Osteoblast (primary cell): ENCODE results near the gene CROCC2. TPM values are rescaled to one million over a fixed set of nuclear protein-coding genes. Genes with fewer than 3 reads are reported as not detected.

Experiments used
- DNase-seq: peaks from one replicate; pipeline ENCODE4 v3.0.0; 2011; ENCODE audit warnings: low spot score, mixed read lengths; ENCODE audit not compliant: insufficient read length; ENCODE audit errors: missing footprints
- H2AFZ ChIP-seq: 2 replicates; pipeline ENCODE4 v1.6.0; 2011; ENCODE audit warnings: mild to moderate bottlenecking, low read length
- H3K27ac ChIP-seq: 2 replicates; pipeline ENCODE4 v1.5.1; 2011; ENCODE audit warnings: mild to moderate bottlenecking, low read depth, low read length, moderate library complexity
- H3K27me3 ChIP-seq: 2 replicates; pipeline ENCODE4 v1.6.0; 2012; ENCODE audit warnings: mild to moderate bottlenecking, control low read depth, inconsistent platforms, low read length, moderate library complexity; ENCODE audit not compliant: insufficient read depth
- H3K36me3 ChIP-seq: 2 replicates; pipeline ENCODE4 v1.5.1; 2011; ENCODE audit warnings: mild to moderate bottlenecking, low read length, control low read depth, moderate library complexity; ENCODE audit not compliant: insufficient read depth
- H3K4me1 ChIP-seq: 2 replicates; pipeline ENCODE4 v1.5.1; 2011; ENCODE audit warnings: mild to moderate bottlenecking, low read length, control low read depth, moderate library complexity; ENCODE audit not compliant: insufficient read depth
- H3K4me2 ChIP-seq: 2 replicates; pipeline ENCODE4 v1.6.0; 2011; ENCODE audit warnings: mild to moderate bottlenecking, low read length; ENCODE audit not compliant: insufficient read depth
- H3K4me3 ChIP-seq: fragments of 200-600 bp; sonication (generic); 3 replicates; pipeline ENCODE4 v1.5.1; 2012; ENCODE audit warnings: mild to moderate bottlenecking, low read length, inconsistent platforms; ENCODE audit not compliant: insufficient read depth
- H3K79me2 ChIP-seq: 2 replicates; pipeline ENCODE4 v1.6.0; 2012; ENCODE audit warnings: mild to moderate bottlenecking, low read length, control low read depth, inconsistent platforms; ENCODE audit not compliant: insufficient read depth
- H3K9me3 ChIP-seq: 2 replicates; pipeline ENCODE4 v1.5.1; 2011; ENCODE audit warnings: low read depth, low read length, control low read depth
- H4K20me1 ChIP-seq: 2 replicates; pipeline ENCODE4 v1.6.0; 2012; ENCODE audit warnings: mild to moderate bottlenecking, low read length, control low read depth; ENCODE audit not compliant: insufficient read depth
- total RNA-seq: library from RNA; depleted of rRNA; stranded (reverse); fragments of >200 nt; gene quantifications from 2 replicates; pipeline ENCODE4 v1.2.3, GENCODE V29; 2012
- TF ChIP-seq, protein P1 (sequence below): IDR thresholded peaks from 2 replicates; pipeline ENCODE4 v1.5.1; 2011; ENCODE audit warnings: mild to moderate bottlenecking, low read depth, low read length, moderate library complexity; ENCODE audit errors: extremely low read depth

CROCC2 gene
- total RNA-seq, 1 donor = under 0.01 TPM

DNA sequence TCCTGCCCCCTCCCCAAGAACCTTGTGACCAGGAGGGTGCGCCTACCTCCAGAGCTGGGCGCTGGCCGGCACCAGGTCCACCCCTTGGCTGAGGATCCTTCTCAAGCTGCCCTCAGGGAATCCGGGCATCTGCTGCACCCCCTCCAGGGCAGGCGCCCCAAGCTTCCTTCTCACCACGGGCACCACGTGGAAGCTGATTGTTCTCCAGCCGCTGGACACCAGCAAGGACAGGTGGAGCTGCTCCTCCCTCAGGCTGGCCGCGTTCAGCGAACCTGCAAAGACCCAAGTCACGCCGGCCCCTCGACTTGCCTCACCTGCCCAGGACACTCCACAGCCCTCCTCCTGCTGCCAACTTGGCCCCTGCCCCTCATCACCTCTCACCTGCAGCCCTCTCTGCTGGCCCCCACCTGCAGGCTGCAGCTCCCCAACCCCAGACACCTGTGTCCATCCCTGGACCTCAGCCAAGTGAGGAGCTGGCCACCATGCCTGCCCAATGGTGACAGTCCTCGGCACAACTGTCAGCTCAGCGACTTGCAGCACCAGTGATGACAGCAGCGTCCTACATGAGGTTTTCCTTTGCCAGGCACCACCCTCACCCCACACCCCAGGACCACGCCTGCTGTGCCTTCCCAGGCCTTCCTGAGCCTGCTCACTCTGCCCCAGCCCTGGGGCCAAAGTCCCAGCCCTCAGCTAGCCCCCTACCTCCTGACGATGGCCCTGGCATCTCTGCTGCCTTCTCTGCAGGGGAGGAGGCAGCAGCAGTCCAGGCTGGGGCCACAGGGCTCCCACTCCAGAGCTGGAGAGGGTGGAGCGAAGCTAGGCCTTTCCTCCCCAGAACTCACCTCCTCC lies 14.4 kb upstream of the CROCC2 start:
- Histone ChIP-seq H3K4me2 (no peak overlapping the region), H3K79me2 (no peaks in the 10 kb centered on the region), H3K4me1 (no peaks in the 10 kb centered on the region), H2AFZ (no peak overlapping the region), H3K4me3 (no peak overlapping the region), H4K20me1 (no peaks in the 10 kb centered on the region), H3K27ac (no peak overlapping the region), H3K27me3 (no peaks in the 10 kb centered on the region), H3K9me3 (no peaks in the 10 kb centered on the region), H3K36me3 (no peaks in the 10 kb centered on the region)
- TF ChIP-seq, protein P1, sequence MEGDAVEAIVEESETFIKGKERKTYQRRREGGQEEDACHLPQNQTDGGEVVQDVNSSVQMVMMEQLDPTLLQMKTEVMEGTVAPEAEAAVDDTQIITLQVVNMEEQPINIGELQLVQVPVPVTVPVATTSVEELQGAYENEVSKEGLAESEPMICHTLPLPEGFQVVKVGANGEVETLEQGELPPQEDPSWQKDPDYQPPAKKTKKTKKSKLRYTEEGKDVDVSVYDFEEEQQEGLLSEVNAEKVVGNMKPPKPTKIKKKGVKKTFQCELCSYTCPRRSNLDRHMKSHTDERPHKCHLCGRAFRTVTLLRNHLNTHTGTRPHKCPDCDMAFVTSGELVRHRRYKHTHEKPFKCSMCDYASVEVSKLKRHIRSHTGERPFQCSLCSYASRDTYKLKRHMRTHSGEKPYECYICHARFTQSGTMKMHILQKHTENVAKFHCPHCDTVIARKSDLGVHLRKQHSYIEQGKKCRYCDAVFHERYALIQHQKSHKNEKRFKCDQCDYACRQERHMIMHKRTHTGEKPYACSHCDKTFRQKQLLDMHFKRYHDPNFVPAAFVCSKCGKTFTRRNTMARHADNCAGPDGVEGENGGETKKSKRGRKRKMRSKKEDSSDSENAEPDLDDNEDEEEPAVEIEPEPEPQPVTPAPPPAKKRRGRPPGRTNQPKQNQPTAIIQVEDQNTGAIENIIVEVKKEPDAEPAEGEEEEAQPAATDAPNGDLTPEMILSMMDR = no peak
- DNase-seq = no peak

DNA sequence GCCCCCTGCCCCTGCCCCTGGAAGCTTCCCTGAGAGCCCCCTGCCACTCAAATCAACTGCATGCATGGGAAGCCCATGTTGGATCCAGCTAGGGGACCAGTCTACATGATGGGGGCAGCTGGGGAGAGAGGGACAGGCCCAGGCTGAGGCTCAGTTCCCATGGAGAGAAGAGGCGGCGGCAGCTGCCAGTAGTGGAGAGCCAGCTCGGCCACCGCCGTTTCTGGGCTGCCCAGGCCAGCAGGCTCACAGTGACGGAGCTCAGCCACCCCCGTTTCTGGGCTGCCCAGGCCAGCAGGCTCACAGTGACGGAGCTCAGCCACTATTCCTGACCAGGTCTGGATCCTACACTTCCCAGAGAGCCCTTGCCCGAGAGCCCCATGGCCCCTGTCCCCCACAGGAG lies 13.8 kb upstream of the CROCC2 start:
- no peak overlapping the region for H3K27ac ChIP-seq
- H3K4me1 ChIP-seq = no peaks in the 10 kb centered on the region
- H3K9me3 ChIP-seq = no peaks in the 10 kb centered on the region
- TF ChIP-seq, protein P1 = no peak
- no peaks in the 10 kb centered on the region for H3K36me3 ChIP-seq
- no peaks in the 10 kb centered on the region for H3K27me3 ChIP-seq
- no peaks in the 10 kb centered on the region for H4K20me1 ChIP-seq
- no peak overlapping the region for H3K4me2 ChIP-seq
- DNase-seq = no peak
- H2AFZ ChIP-seq = no peak overlapping the region
- H3K4me3 ChIP-seq = no peak overlapping the region
- H3K79me2 ChIP-seq = no peaks in the 10 kb centered on the region

DNA sequence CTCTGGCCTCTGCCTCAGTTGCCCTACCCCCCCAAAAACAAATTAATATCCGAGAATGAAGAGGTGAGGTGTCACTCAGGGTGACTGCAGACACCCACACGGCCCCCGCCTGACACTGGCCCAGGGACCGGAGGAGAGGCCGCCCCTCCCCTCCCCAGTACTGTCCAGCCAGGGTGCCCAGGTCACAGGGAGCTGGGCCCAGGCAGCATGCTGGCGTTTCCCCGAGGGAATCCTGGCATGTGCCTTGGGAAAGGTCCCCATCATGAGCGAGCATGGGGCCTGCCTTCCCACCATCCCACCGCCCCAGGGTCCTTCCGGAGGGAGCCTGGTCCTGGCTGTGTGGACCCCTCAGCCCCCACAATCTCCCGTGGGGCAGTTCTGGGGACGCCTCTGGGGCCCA lies 13.2 kb upstream of the CROCC2 start:
- Histone ChIP-seq H2AFZ (no peak overlapping the region), H3K27me3 (no peaks in the 10 kb centered on the region), H3K4me2 (no peak overlapping the region), H4K20me1 (no peaks in the 10 kb centered on the region), H3K4me3 (no peak overlapping the region), H3K4me1 (no peaks in the 10 kb centered on the region), H3K79me2 (no peaks in the 10 kb centered on the region), H3K36me3 (no peaks in the 10 kb centered on the region), H3K27ac (no peak overlapping the region), H3K9me3 (no peaks in the 10 kb centered on the region)
- DNase-seq = no peak
- TF ChIP-seq, protein P1 = no peak

DNA sequence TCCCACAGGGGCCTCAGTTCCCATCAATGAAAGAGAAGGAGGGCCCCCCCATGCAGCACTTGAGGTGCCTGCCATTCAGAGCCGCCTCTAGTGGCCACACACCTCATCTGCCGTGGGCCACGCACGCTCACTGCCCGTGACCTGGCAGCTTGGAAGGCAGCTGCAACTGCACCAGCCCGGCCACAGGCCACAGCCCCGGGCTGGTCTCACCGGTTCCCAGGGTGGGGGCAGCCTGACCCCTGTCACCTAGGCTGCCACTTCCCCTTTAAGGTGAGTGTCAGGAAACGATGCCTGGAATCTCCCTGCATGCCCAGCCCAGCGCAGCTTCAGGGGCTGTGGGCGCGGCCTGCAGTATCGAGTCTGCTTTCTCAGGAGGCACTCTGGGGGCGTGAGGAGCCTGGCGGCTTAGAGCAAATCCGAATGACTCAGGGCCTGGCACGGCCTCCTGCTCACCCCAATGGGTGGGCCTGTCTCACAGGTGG lies 12.7 kb upstream of the CROCC2 start:
- Histone ChIP-seq H3K9me3 (no peaks in the 10 kb centered on the region), H3K27ac (no peak overlapping the region), H3K27me3 (no peaks in the 10 kb centered on the region), H3K36me3 (no peaks in the 10 kb centered on the region), H3K4me2 (no peak overlapping the region), H3K4me3 (no peak overlapping the region), H3K4me1 (no peaks in the 10 kb centered on the region), H2AFZ (no peak overlapping the region), H4K20me1 (no peaks in the 10 kb centered on the region), H3K79me2 (no peaks in the 10 kb centered on the region)
- TF ChIP-seq, protein P1 = no peak
- DNase-seq = peak; percentile 97
